Activated T-helper 2 cell treated with anti-CD3 and anti-CD28 coated beads, Interferon-gamma antibody, Interleukin-2, Interleukin-4, amounts not matched to agents 10 μg/mL and 5 μg/mL and 100 μg/mL, durations not matched to agents 14 hours and 24 hours and 36 hours (primary cell): Measurements from ENCODE around the gene ABHD10. TPM values are rescaled to one million over a fixed set of nuclear protein-coding genes. Genes with fewer than 3 reads are reported as not detected.
A peak's percentile ranks its signal among the peaks of the same experiment; 100 is the strongest.

Experiments
- DNase-seq: peaks from one replicate; pipeline ENCODE4 v3.0.0; 2021; ENCODE audit warnings: low spot score
- H3K27ac Mint-ChIP-seq: one replicate; pipeline ENCODE4 v1.8.0; 2021; ENCODE audit warnings: mixed read lengths
- H3K27me3 Mint-ChIP-seq: one replicate; pipeline ENCODE4 v1.8.0; 2021; ENCODE audit warnings: low read depth, mixed read lengths
- H3K36me3 Mint-ChIP-seq: one replicate; pipeline ENCODE4 v1.8.0; 2021; ENCODE audit warnings: low read depth, mixed read lengths
- H3K4me1 Mint-ChIP-seq: one replicate; pipeline ENCODE4 v1.8.0; 2021; ENCODE audit warnings: low read depth, mixed read lengths
- H3K4me3 Mint-ChIP-seq: one replicate; pipeline ENCODE4 v1.8.0; 2021; ENCODE audit warnings: low read depth, mild to moderate bottlenecking, moderate library complexity, mixed read lengths
- H3K9me3 Mint-ChIP-seq: one replicate; pipeline ENCODE4 v1.8.0; 2021; ENCODE audit warnings: mixed read lengths
- intact Hi-C: fragments of 100-400 bp; cut with micrococcal nuclease; formaldehyde crosslinking; loops from one replicate; pipeline ENCODE4 v1.15.1; 2023
- total RNA-seq: library from RNA; stranded (reverse); gene quantifications from 2 replicates; pipeline ENCODE4 v1.2.3, GENCODE V29; 2022

Gene ABHD10
- total RNA-seq, 1 donor from 2014 or later = 46.9 TPM

DNA sequence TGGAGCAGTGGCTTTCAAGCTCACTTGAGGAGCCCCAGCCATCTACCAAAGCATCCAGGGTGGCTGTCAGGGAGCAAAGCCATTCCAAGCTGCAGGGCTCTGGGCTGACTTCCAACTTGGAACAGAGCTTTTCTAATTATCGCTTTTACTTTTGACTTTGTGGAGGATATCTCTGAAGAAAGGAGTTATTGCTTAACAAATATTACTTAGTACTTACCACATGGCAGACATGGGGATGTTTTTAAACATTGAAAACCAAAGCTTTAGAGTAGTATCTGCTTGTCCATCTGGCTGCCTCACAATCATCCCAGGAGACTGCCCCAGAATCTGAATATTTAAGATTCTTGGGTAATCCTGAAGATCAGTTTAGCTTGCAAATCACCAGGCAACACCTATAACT is 28.8 kb downstream of the ABHD10 start:
- Mint-ChIP-seq H3K36me3 (no peaks in the 10 kb centered on the region), H3K27ac (no peak overlapping the region), H3K27me3 (no peaks in the 10 kb centered on the region), H3K4me1 (peaks cover 34% of the 10 kb centered on the region), H3K9me3 (no peaks in the 10 kb centered on the region), H3K4me3 (no peak overlapping the region)
- no peak for DNase-seq
- intact Hi-C loops = no loop called here

DNA sequence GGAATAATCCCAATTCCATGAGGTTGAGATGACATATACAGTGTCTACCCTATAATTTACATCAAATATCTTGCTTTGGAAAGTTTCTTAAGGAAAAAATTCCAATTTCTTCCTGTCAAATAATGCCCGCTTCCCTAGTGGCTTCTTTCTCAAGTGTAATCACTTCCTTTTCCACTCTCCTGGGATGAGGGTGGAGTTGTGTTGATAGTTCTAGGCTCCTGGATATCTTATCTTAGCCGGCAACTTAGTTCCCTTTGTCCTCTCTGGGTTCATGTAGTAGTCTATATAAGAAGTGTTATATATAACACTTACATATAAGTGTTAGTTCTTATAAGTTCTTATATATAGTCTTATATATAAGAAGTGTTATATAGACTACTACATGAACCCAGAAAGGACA is 30.8 kb downstream of the ABHD10 start:
- Mint-ChIP-seq H3K4me1 (peaks cover 28% of the 10 kb centered on the region), H3K27me3 (no peaks in the 10 kb centered on the region), H3K27ac (no peak overlapping the region), H3K4me3 (no peak overlapping the region), H3K9me3 (no peaks in the 10 kb centered on the region), H3K36me3 (no peaks in the 10 kb centered on the region)
- intact Hi-C loops = no loop called here
- DNase-seq = no peak

- intact Hi-C loops = no loop called here
- H3K27me3 Mint-ChIP-seq = no peaks in the 10 kb centered on the region
- peaks cover 21% of the 10 kb centered on the region for H3K4me1 Mint-ChIP-seq
- H3K36me3 Mint-ChIP-seq = no peaks in the 10 kb centered on the region
- DNase-seq = no peak
- no peak overlapping the region for H3K4me3 Mint-ChIP-seq
- H3K9me3 Mint-ChIP-seq = no peaks in the 10 kb centered on the region
- H3K27ac Mint-ChIP-seq = no peak overlapping the region
These were observed 31.8 kb downstream of the ABHD10 start for GRCh38 chr3:112010636-112011035.

GRCh38 chr3:112011376-112011940 is 32.6 kb downstream of the ABHD10 start:
- no peaks in the 10 kb centered on the region for H3K9me3 Mint-ChIP-seq
- H3K27me3 Mint-ChIP-seq = no peaks in the 10 kb centered on the region
- H3K4me1 Mint-ChIP-seq = peaks cover 21% of the 10 kb centered on the region
- no peak overlapping the region for H3K4me3 Mint-ChIP-seq
- H3K27ac Mint-ChIP-seq = no peak overlapping the region
- H3K36me3 Mint-ChIP-seq = no peaks in the 10 kb centered on the region
- intact Hi-C loops = no loop called here
- no peak for DNase-seq

- H3K27ac Mint-ChIP-seq = peak overlapping the region; percentile 67
- H3K36me3 Mint-ChIP-seq = no peaks in the 10 kb centered on the region
- no peak for DNase-seq
- no peak overlapping the region for H3K4me3 Mint-ChIP-seq
- H3K9me3 Mint-ChIP-seq = no peaks in the 10 kb centered on the region
- H3K4me1 Mint-ChIP-seq = peaks cover 23% of the 10 kb centered on the region
- intact Hi-C loops = loop anchor here (2.0 kb wide), 2 partner anchors 30 to 34 kb away; partner anchors contain the start of gene ABHD10
- H3K27me3 Mint-ChIP-seq = no peaks in the 10 kb centered on the region
These were observed 33.6 kb downstream of the ABHD10 start for GRCh38 chr3:112012205-112012992.

GRCh38 chr3:112013058-112013783 is 34.4 kb downstream of the ABHD10 start:
- peak; percentile 41 for DNase-seq
- Mint-ChIP-seq H3K36me3 (no peaks in the 10 kb centered on the region), H3K9me3 (no peaks in the 10 kb centered on the region), H3K4me3 (no peak overlapping the region), H3K27me3 (no peaks in the 10 kb centered on the region), H3K4me1 (peaks cover 24% of the 10 kb centered on the region), H3K27ac (peak overlapping the region; percentile 67)
- intact Hi-C loops = loop anchor here (1.0 to 2.0 kb wide), 6 partner anchors 11 to 296 kb away; partner anchors contain the start of gene ABHD10

- peaks cover 23% of the 10 kb centered on the region for H3K4me1 Mint-ChIP-seq
These were observed 34.9 kb downstream of the ABHD10 start for GRCh38 chr3:112013784-112014143.

GRCh38 chr3:112017091-112017490 is 38.3 kb downstream of the ABHD10 start:
- H3K36me3 Mint-ChIP-seq = no peaks in the 10 kb centered on the region
- DNase-seq = no peak
- H3K27ac Mint-ChIP-seq = no peak overlapping the region
- intact Hi-C loops = no loop called here
- peaks cover 22% of the 10 kb centered on the region for H3K4me1 Mint-ChIP-seq
- no peak overlapping the region for H3K4me3 Mint-ChIP-seq
- H3K27me3 Mint-ChIP-seq = no peaks in the 10 kb centered on the region
- no peaks in the 10 kb centered on the region for H3K9me3 Mint-ChIP-seq

More at GRCh38 chr3:112013784-112014143, 34.9 kb downstream of the ABHD10 start:
- DNase-seq = no peak
- H3K27ac Mint-ChIP-seq = no peak overlapping the region
- no peaks in the 10 kb centered on the region for H3K36me3 Mint-ChIP-seq
- H3K27me3 Mint-ChIP-seq = no peaks in the 10 kb centered on the region
- no peak overlapping the region for H3K4me3 Mint-ChIP-seq
- no peaks in the 10 kb centered on the region for H3K9me3 Mint-ChIP-seq
- intact Hi-C loops = loop anchor here (1.0 to 2.0 kb wide), 6 partner anchors 11 to 296 kb away; partner anchors contain the start of gene ABHD10

GRCh38 chr3:112018712-112019111 is 39.9 kb downstream of the ABHD10 start:
- Mint-ChIP-seq H3K36me3 (no peaks in the 10 kb centered on the region), H3K4me1 (peaks cover 8% of the 10 kb centered on the region), H3K27ac (no peak overlapping the region), H3K4me3 (no peak overlapping the region), H3K27me3 (no peaks in the 10 kb centered on the region), H3K9me3 (no peaks in the 10 kb centered on the region)
- intact Hi-C loops = no loop called here
- DNase-seq = no peak

DNA sequence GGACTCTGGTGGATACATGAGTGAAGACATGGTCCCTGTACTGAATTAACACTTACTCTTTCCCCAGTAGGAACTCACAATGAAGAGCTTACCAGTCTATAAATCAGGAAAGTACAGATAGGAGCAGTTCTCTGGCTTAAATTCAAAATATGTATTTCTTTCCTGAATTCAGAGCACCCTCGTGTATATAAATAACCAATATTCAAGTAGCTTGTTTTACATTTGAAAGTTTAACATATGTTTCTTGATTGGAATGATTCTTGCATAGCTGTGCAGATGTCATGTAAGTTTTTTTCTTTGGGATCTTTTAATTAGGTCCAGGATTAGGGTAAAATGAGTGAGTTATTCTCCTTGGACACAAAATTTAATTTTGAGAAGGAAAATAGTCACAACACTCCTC is 40.9 kb downstream of the ABHD10 start:
- intact Hi-C loops = no loop called here
- H3K27me3 Mint-ChIP-seq = no peaks in the 10 kb centered on the region
- H3K4me1 Mint-ChIP-seq = peaks cover 4% of the 10 kb centered on the region
- no peak overlapping the region for H3K27ac Mint-ChIP-seq
- no peaks in the 10 kb centered on the region for H3K9me3 Mint-ChIP-seq
- H3K36me3 Mint-ChIP-seq = no peaks in the 10 kb centered on the region
- no peak overlapping the region for H3K4me3 Mint-ChIP-seq
- DNase-seq = no peak

DNA sequence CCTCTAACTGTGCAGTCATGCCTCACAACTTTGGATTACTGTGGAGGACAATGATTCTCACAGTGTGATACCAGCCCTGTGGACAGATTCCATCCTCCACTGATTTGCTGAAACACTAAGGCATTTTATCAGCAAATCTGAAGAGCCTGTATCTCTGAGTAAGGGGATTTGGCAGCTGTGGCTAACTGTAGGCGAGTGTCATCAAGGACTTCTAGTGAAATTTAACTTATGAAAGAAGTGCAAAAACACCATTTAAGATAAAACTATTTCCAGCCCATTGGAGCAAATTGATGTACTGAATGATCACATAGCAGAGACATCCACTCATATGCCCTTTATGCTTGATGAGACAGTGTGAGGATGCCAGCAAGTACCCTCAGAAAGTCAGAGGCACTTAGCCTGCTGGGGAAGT is 41.9 kb downstream of the ABHD10 start:
- intact Hi-C loops = no loop called here

DNA sequence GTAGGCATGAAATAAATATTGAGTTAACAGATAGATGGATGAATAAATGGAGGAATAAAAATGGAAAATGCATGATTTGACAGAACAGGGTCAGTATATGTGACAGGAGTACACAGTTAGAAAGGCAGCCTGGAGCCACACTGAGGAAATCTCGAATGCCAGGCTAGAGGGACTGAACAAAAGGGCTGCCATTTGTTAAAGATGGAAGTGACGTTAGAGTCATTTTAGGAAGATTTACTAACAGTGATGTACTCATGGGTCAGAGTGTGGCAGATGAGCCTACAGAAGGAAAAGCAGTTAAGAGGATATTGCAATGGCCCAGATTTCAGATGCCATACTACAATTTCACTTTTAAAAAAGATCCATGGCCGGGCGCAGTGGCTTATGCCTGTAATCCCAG is 48.3 kb downstream of the ABHD10 start:
- no peaks in the 10 kb centered on the region for H3K36me3 Mint-ChIP-seq
- H3K9me3 Mint-ChIP-seq = no peaks in the 10 kb centered on the region
- H3K27me3 Mint-ChIP-seq = peaks cover 4% of the 10 kb centered on the region
- no peak for DNase-seq
- intact Hi-C loops = no loop called here
- no peaks in the 10 kb centered on the region for H3K4me1 Mint-ChIP-seq
- H3K27ac Mint-ChIP-seq = no peak overlapping the region
- no peak overlapping the region for H3K4me3 Mint-ChIP-seq

More for the DNA sequence above, 41.9 kb downstream of the ABHD10 start:
- Mint-ChIP-seq H3K36me3 (no peaks in the 10 kb centered on the region), H3K9me3 (no peaks in the 10 kb centered on the region), H3K27me3 (no peaks in the 10 kb centered on the region), H3K27ac (no peak overlapping the region), H3K4me1 (peaks cover 4% of the 10 kb centered on the region), H3K4me3 (no peak overlapping the region)
- no peak for DNase-seq

DNA sequence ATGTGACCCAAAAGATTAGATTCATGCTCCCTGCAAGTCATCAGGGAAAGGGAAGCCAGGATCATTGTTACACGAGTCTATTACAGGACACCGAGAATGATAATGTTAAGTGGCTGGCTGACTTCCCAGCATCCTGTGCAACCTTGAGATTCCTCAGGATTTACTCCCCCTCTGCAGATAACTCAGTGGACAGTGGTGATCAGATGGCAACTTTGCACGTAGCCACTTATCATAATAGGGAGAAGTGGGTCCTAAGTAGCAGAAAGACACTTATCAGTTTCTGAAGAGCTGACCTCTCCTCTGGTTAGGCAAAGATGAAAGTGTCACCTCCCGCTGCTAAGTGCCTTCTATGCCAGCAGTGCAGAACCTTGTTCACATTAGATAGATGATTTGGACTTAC is 49.0 kb downstream of the ABHD10 start:
- no peaks in the 10 kb centered on the region for H3K9me3 Mint-ChIP-seq
- H3K36me3 Mint-ChIP-seq = no peaks in the 10 kb centered on the region
- H3K27me3 Mint-ChIP-seq = peaks cover 4% of the 10 kb centered on the region
- H3K4me1 Mint-ChIP-seq = no peaks in the 10 kb centered on the region
- intact Hi-C loops = no loop called here
- H3K4me3 Mint-ChIP-seq = no peak overlapping the region
- DNase-seq = no peak
- H3K27ac Mint-ChIP-seq = no peak overlapping the region
